GM12801 (cell line): ENCODE data around the gene ADAM8.

Experiments used
- CTCF ChIP-seq: IDR thresholded peaks from one replicate; pipeline ENCODE4 v1.5.1; 2011; ENCODE audit warnings: control low read depth; ENCODE audit not compliant: insufficient read length; ENCODE audit errors: extremely low read depth

ADAM8 gene

DNA sequence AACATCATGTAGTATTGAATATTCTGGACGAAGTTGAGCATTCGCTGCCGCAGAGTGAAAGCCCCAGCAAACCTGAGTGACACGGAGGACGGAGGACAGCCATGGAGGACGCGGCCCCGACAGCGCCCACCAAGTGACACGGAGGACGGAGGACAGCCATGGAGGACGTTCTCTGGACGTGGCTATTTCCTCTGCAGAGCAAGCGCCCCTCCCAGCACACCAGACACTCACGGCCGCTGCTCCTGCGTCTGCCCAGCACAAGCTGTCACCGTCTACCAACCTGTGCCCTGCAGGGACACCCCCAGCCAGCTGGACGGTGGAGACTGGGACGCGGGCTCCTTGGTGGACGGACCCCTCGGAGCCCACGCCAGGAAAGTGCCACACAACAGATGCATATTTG is 7.3 kb upstream of the ADAM8 start:
- TF ChIP-seq CTCF: no peak

- no peak for TF ChIP-seq CTCF
Measured at GRCh38 chr10:133282846-133283390, 6.2 kb upstream of the ADAM8 start.

- no peak for TF ChIP-seq CTCF
Measured at GRCh38 chr10:133281628-133282372, 5.1 kb upstream of the ADAM8 start.

- no peak for TF ChIP-seq CTCF
Measured at GRCh38 chr10:133281084-133281483, 4.4 kb upstream of the ADAM8 start.

DNA sequence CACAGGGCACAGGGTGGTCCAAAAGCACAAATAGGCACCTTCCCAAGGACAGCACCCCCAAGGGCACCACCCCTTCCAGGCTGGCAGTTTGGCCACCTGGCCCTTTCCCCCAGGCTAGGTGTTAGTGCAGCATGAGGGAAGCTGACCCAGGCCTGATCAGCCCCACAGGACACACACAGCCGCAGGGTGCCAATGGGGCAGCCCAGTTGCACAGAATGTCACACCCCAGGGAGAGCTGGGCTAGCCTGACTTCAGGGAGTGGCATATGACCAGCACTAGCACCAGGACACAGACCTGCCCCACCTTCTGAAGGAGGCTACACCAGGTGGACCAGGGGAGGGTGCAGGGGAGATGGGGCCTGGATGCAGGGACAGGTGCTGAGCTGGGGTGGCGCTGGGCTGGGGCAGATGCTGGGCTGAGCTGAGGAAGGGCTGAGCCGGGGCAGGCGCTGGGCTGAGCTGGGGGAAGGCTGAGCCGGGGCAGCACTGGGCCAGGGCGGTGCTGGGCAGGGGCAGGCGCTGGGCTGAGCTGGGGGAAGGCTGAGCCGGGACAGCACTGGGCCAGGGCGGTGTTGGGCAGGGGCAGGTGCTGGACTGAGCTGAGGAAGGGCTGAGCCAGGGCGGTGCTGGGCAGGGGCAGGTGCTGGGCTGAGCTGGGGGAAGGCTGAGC is 3.9 kb upstream of the ADAM8 start:
- TF ChIP-seq CTCF: no peak

DNA sequence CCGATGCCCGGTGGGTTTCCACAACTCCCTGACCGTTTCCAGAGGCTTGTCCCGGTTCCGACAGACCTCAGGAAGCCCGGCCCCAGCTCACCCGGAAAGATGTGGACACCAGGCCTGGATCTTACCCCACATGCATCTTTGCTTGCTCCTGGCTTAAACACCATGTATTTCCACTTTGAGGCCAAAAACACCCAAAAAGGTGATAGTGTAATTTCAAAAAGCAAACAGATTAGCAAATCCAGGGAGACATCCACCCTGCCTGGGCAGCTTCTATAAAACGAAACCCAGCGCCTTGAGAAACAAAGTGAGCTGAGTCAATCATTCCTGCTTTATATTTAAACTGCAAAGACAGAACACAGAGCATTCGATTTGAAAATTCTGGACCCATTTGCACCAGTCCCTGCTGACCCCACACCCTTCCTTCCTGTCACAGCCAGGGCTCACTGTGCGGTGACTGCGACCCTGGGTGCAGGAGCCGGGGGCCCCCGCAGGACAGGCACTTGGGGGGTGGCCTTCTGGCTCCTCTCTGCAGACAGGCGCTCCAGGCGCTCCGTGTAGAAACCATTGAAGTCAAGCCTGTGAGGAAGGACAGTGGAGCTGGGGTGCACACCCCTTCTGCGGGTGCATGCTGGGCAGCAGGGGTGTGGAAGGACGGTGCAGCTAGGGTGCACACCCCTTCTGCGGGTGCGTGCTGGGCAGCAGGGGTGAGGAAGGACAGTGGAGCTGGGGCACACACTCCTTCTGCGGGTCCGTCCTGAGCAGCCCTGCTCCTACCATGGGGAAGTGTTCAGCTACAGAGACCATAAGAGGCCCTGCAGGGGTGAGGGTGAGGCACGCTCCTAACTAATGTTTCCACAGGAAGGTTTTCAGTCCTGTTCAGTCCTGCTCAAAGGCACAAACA is 2.9 kb upstream of the ADAM8 start:
- TF ChIP-seq CTCF: no peak
